HG03520 (cell line): ENCODE results near the gene COL6A2.
"Not testable (repeated sequence)": the region's sequence is repeated elsewhere in the genome, so short reads cannot be mapped to it uniquely, and the experiment has no call there.

Source experiments
- ATAC-seq: cut with Tn5 transposase; IDR thresholded peaks from one replicate; pipeline ENCODE4 v1.9.1; 2021; ENCODE audit warnings: mild to moderate bottlenecking, moderate library complexity; ENCODE audit not compliant: unreplicated experiment

The COL6A2 gene

DNA sequence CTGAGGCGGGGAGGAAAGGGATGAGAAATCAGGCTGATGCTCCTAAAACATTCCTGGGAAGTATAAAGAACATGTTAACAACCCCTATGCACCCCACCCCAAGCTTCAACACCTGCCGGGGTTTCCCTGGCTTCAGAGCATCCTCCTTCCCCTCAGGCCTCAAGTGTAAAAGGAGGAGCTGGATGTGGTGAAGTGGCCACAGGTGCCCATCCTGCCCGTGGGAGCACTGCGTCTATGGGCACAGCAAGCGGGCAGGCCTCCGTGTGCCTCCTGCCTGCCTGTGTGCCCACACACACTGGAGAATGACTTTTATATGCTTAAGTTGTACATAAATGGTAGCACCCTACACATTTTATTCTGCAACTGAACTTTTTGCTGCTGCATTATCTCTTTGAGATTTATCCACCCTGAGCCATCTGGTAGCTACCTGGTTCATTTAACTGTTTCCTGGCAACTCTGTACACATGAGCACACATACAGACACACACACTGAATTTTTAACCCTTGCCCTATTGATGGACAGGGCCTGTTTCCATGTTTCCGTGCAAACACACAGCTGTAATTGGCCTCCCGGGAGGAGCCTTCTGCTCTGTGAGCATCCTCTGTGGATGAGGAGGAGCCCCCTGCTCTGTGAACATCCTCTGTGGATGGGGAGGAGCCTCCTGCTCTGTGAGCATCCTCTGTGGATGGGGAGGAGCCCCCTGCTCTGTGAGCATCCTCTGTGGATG lies 70.9 kb downstream of the COL6A2 start:
- ATAC-seq = no peak

DNA sequence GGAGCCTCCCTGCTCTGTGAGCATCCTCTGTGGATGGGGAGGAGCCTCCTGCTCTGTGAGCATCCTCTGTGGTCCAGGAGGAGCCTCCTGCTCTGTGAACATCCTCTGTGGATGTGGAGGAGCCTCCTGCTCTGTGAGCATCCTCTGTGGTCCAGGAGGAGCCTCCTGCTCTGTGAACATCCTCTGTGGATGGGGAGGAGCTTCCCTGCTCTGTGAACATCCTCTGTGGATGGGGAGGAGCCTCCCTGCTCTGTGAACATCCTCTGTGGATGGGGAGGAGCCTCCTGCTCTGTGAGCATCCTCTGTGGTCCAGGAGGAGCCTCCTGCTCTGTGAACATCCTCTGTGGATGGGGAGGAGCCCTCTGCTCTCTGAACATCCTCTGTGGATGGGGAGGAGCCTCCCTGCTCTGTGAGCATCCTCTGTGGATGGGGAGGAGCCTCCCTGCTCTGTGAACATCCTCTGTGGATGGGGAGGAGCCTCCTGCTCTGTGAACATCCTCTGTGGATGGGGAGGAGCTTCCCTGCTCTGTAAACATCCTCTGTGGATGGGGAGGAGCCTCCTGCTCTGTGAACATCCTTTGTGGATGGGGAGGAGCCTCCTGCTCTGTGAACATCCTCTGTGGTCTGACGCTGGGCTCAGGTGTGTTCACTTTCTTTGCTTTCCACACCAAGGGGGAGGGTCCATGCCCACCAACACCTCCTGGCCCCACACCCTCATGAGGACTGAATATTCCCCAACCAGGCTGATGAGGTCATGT lies 72.7 kb downstream of the COL6A2 start:
- not testable (repeated sequence) for ATAC-seq

DNA sequence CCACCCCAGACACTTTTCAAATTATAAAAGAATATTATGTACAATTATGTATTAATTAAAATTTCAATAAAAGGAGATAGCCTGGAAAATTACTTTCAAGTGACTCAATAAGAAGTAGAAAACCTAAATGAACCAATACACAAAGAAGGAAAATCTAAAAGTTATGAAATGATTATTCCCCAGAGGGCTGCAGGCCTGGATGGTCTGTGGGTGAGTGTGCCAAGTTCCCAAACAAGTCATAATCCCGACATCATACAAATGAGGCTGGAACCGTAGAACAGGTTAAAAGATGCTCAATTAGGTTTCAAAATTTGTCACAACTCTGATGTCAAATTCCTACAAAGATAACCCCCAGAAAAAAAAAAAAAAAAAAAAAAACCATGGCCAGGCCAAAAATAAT lies 73.7 kb downstream of the COL6A2 start:
- no peak for ATAC-seq

DNA sequence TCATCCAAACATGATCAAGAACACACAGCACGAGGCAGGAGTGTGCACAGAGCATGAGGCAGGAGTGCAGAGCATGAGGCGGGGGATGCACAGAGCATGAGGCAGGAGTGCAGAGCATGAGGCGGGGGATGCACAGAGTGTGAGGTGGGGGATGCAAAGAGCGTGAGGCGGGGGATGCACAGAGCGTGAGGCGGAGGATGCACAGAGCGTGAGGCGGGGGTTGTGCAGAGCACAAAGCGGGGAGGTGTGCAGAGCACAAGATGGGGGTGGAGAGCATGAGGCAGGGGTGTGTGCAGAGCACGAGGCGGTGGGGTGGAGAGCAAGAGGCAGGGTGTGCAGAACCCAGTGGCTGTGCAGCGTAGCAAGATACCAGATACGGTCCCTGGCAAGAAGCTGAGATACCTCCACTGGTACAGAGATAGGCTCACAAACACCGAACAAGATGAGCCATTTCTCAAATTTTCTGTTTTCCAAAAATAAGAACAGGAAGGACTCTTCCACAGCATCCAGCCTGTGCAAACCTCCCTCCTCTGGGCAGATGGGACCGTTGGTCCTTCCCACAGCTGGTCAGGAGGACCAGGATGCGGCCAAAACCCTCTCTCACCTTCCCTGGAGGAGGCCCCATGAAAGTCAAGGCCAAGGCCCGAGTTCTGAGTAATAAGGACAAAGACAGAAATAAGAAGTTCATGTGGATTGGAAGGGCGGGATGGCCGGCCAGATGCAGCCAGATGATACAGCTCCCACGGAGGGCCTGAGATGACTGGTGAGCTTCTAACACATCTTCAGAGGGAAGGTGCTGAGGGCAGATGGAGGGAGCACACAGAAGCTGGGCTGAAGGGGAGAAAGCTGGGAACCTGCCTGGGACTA lies 74.3 kb downstream of the COL6A2 start:
- no peak for ATAC-seq

DNA sequence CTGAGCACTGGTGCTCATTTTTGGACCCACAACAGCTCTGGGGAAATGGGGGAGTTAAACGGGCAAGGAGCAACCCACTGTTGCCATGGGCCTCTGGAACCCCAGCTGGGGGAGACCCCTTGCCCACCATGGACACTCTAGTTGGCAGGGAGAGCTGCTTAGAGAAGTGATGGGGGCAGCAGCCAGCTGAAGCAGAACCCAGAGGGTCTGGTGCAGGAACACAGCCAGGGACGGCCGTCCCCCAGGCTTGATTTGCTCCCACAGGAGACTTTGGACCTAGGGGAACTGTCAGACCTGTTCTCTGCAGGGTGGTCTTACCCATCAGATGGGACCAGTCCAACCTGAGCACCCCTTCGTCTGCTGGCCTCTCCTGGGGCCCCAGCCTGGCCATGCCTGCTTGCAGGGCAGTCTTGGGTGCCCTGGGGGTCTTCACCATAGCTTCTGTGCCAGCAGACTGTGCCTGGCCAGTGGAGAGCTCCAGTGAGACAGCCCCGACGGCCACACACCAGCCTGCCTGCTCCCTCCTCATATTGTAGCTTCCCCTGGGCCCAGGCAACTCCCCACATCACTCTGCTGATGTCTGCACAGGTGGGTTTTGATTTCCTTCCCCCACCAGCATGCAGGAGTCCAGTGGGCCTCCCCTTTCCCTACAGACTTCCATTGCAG lies 75.1 kb downstream of the COL6A2 start:
- ATAC-seq = no peak

DNA sequence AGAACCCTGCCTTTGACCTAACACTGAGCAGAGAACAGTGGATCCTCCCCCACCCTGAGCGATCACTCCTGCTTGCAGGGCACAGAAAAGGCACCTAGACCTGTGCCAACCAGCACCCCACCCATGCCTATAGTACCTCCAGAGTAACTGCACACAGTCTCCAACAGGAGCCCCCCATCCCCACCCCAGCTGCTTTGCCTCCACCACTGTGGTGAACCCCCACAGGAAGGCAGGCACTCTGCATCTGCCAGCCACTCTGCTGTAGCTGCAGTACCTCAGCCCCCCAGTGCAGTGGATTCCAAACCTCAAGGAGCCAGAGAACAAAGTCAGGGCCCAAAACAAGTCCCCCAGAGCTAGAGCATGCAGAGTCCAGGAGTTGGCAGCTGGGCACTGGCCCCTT lies 75.7 kb downstream of the COL6A2 start:
- no peak for ATAC-seq

DNA sequence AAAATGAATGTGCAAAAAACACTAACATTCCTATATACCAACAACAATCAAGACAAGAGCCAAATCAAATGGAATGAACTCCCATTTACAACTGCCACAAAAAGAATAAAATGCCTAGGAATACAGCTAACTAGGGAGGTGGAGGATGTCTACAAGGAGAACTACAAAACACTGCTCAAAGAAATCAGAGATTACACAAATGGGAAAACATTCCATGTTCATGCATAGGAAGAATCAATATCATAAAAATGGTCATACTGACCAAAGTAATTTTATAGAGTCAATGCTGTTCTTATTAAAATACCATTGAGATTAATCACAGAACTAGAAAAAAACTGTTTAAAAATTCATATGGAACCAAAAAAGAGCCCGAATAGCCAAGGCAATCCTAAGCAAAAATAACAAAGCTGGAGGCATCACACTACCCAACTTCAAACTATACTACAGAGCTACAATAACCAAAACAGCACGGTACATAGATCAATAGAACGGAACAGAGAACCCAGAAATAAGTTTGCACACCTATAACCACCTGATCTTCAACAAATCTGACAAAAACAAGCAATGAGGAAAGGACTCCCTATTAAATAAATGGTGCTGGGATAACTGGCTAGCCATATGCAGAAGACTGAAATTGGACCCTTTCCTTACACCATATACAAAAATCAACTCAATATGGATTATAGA lies 78.7 kb downstream of the COL6A2 start:
- not testable (repeated sequence) for ATAC-seq

DNA sequence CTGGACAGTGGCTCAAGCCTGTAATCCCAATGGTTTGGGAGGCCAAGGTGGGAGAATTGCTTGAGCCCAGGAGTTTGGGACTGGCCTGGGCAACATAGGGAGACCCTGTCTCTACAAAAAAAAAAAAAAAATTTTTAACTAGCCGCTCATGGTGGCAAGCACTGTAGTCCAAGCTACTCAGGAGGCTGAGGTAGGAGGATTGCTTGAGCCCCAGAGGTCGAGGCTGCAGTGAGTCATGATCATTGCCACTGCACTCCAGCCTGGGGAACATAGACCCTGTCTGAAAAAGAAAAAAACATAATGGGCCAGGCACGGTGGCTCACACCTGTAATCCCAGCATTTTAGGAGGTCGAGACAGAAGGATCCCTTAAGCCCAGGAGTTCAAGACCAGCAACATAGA lies 81.0 kb downstream of the COL6A2 start:
- no peak for ATAC-seq
